Urothelium cell line (cell line): ENCODE data around the gene CNTN5.
"Not testable (repeated sequence)": the region's sequence is repeated elsewhere in the genome, so short reads cannot be mapped to it uniquely, and the experiment has no call there.

ENCODE experiments used
- DNase-seq: peaks from one replicate; pipeline ENCODE4 v3.0.0; 2011; ENCODE audit warnings: low spot score, mixed read lengths
- FAIRE-seq: peaks from 2 replicates; lab custom pipeline; 2011; peaks lifted over from hg19 to GRCh38; lab: Jason Lieb, UNC

Gene CNTN5

GRCh38 chr11:99693941-99694492 is 673.3 kb downstream of the CNTN5 start:
- FAIRE-seq (no peak), DNase-seq (peak; percentile 32)

- no peak for FAIRE-seq
- DNase-seq = no peak
Measured at GRCh38 chr11:99695106-99695505, 674.4 kb downstream of the CNTN5 start.

- DNase-seq = no peak
- FAIRE-seq = no peak
Measured at GRCh38 chr11:99706848-99707247, 686.1 kb downstream of the CNTN5 start.

- no peak for DNase-seq
- FAIRE-seq = no peak
Measured at GRCh38 chr11:99708928-99709672, 688.4 kb downstream of the CNTN5 start.

GRCh38 chr11:99716302-99716701 is 695.6 kb downstream of the CNTN5 start:
- no peak for FAIRE-seq

GRCh38 chr11:99718291-99718690 is 697.5 kb downstream of the CNTN5 start:
- no peak for DNase-seq
- FAIRE-seq = no peak

More at GRCh38 chr11:99716302-99716701, 695.6 kb downstream of the CNTN5 start:
- DNase-seq = no peak

GRCh38 chr11:99739464-99740089 is 718.8 kb downstream of the CNTN5 start:
- FAIRE-seq (no peak), DNase-seq (peak; percentile 29)

- DNase-seq (no peak), FAIRE-seq (no peak)
Measured at GRCh38 chr11:99742501-99742900, 721.8 kb downstream of the CNTN5 start.

- FAIRE-seq = no peak
Measured at GRCh38 chr11:99759787-99760186, 739.0 kb downstream of the CNTN5 start.

GRCh38 chr11:99766811-99767210 is 746.1 kb downstream of the CNTN5 start:
- DNase-seq = no peak
- no peak for FAIRE-seq

More at GRCh38 chr11:99759787-99760186, 739.0 kb downstream of the CNTN5 start:
- no peak for DNase-seq

GRCh38 chr11:99773646-99774045 is 752.9 kb downstream of the CNTN5 start:
- DNase-seq = no peak
- no peak for FAIRE-seq

GRCh38 chr11:99781074-99781473 is 760.3 kb downstream of the CNTN5 start:
- DNase-seq (no peak), FAIRE-seq (no peak)

GRCh38 chr11:99791354-99791753 is 770.6 kb downstream of the CNTN5 start:
- DNase-seq (no peak), FAIRE-seq (no peak)

- FAIRE-seq = peak; percentile 17
- no peak for DNase-seq
Measured at GRCh38 chr11:99795999-99796398, 775.2 kb downstream of the CNTN5 start.

GRCh38 chr11:99803501-99803900 is 782.8 kb downstream of the CNTN5 start:
- no peak for FAIRE-seq
- no peak for DNase-seq

- FAIRE-seq (no peak), DNase-seq (no peak)
Measured at GRCh38 chr11:99812516-99812915, 791.8 kb downstream of the CNTN5 start.

GRCh38 chr11:99814021-99814420 is 793.3 kb downstream of the CNTN5 start:
- no peak for DNase-seq
- no peak for FAIRE-seq

GRCh38 chr11:99814738-99815137 is 794.0 kb downstream of the CNTN5 start:
- DNase-seq = no peak
- FAIRE-seq = no peak

- FAIRE-seq (no peak), DNase-seq (no peak)
Measured at GRCh38 chr11:99818991-99819390, 798.2 kb downstream of the CNTN5 start.

- no peak for FAIRE-seq
- DNase-seq = peak; percentile 10
Measured at GRCh38 chr11:99822846-99823565, 802.3 kb downstream of the CNTN5 start.

GRCh38 chr11:99836739-99837138 is 816.0 kb downstream of the CNTN5 start:
- not testable (repeated sequence) for FAIRE-seq, DNase-seq
